Vagina (tissue), 2 donors: ENCODE data around the gene OSTN.

Source experiments
- CTCF ChIP-seq, 3 experiments: fragments of 450-650 bp in 2 of 3; fragments of 200-600 bp in 1 of 3; sonication (generic) in 1 of 3; IDR thresholded peaks; one replicate each; pipeline ENCODE4 v1.5.1; 2017 to 2019; ENCODE audit warnings: antibody characterized with exemption in 3 of 3, mild to moderate bottlenecking in 2 of 3, moderate library complexity in 2 of 3
- POLR2A ChIP-seq, 2 donors: fragments of 450-650 bp; IDR thresholded peaks; one replicate each; pipeline ENCODE4 v1.6.1; 2017; ENCODE audit warnings: antibody characterized with exemption in 2 of 2, mild to moderate bottlenecking in 2 of 2, moderate library complexity in 2 of 2
- POLR2AphosphoS5 ChIP-seq, 2 donors: sonication (generic); formaldehyde crosslinking; IDR thresholded peaks; one replicate each; pipeline ENCODE4 v1.9.0; 2017; ENCODE audit warnings: antibody characterized with exemption in 2 of 2, mild to moderate bottlenecking in 2 of 2, low read depth in 1 of 2; ENCODE audit not compliant: insufficient read depth in 1 of 2

GRCh38 chr3:191234216-191234615 lies 35.2 kb downstream of the OSTN start:
- no peak for TF ChIP-seq CTCF (IDR thresholded peaks at IDR 0.05)
- TF ChIP-seq POLR2A (IDR thresholded peaks at IDR 0.05): no peak
- no peak for TF ChIP-seq POLR2AphosphoS5 (IDR thresholded peaks at IDR 0.05; ENCODE audit: insufficient read depth in 1 of 2, low read depth in 1 of 2)
